Ecto neural progenitor cell (in vitro differentiated cells): ENCODE data around the gene ALKBH5.

Experiments used
- DNase-seq: peaks from one replicate; pipeline ENCODE4 v3.0.0-alpha.2; 2018; ENCODE audit warnings: low spot score

Gene ALKBH5

GRCh38 chr17:18224053-18224386, 40.4 kb downstream of the ALKBH5 start:
- DNase-seq = no peak

GRCh38 chr17:18224387-18225120, 40.9 kb downstream of the ALKBH5 start:
- DNase-seq = peak; percentile 96

DNA sequence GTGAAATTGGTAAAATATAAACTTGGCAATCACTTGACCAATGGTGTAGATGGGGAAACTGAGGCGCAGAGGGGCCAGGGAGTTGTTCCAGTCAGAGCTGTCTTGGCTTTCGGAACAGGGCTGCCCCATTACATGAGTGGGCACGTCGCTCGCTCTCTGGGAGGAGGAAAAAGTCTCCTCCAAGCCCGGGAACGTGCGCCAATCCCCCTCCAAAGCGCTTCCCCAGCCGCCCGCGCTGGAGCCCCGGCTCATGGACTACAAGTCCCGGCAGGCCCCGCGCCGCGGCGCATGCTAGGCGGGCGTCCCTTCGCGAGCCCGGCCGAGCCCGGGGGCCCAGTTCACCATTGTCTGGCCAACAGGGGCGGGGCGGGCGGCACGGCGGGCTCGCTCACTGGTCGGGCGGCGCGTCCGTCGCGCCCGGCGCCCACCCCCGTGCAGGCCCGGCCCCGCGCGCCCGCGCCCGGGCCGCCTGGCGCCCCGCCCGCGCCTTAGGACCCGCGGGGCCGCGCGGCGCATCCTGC, 41.6 kb downstream of the ALKBH5 start, which contains the start of gene LLGL1:
Gene LLGL1, plus strand, starts transcription at position 515 of the 521 bp plus-strand sequence. CDS start 48 bp downstream, outside the sequence.
- peak; percentile 100 for DNase-seq

- DNase-seq = no peak
Observed at GRCh38 chr17:18225642-18226283, 42.1 kb downstream of the ALKBH5 start.

DNA sequence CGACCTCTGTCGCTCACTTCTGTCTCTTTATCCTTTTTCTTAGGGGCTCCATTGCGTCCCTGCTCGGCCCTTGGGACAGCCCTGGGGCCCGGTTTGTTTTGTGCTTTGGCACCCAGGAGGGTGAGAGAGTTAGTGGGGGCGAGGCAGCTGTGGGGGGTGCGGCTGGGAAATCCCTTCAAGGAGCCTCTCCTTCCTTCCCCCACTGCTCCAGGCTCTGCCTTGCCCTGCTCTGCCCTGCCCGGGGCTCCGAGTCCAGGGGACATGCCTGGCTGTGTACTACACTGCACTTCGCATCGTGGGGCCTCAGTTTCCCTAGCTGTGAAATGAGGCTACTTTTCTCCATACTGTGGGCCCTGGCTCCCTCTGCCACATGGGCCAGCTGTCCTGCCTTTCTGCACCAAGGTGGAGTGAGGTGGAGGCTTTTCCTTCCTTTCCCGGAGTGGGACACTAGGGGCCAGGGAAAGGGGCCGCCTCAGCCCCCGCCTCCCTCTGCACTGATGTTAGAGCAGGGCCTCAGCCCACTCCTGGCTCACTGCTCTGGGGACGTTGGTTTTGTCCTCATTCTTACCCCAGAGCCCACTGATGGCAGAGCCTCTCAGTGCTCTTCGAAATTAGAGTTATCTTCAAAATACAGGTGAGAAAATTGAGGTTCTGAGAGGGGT, 42.8 kb downstream of the ALKBH5 start:
- no peak for DNase-seq

DNA sequence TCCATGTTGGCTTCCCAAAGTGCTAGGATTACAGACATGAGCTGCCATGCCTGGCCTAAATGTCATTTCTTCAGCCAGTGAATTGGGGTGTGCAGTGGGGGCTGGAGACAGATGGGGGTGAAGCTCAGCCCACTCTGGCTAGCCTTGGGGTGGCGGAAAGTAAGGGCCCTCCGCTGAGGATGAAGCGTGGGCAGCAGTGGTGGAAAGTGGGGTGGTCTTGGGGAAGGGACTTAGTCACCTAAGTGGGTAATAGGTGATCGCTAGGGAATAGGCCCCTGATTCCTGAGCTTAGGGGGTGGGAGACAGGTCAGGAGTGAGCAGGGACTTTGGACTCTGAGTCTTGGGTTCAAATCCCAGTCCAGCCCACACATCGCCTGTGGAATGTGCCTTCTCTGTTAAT, 44.0 kb downstream of the ALKBH5 start:
- no peak for DNase-seq

DNA sequence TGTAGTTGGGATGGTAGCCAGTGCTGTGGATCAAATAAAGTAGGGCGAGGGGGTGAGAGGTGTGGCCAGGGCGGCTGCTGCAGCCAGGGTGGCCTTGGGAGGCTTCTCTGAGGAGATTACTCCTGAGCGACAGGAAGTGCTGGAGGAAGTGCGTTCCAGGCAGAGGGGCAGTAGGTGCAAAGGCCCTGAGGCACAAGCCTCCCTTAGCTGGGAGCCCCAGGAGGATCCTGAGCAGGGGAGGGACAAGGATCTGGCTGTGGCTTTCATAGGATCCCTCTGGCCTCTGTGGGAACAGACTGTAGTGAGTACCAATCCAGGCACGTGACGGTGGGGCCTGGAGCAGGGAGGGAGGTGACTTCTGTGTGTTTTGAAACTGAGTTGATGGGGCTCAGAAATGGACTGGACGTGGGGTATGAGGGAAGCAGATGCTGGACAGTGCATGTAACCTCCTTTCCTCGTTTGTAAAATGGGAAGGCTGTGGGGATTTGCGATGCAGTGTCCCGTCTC, 44.6 kb downstream of the ALKBH5 start:
- DNase-seq = no peak

GRCh38 chr17:18229254-18229653, 45.6 kb downstream of the ALKBH5 start:
- DNase-seq = no peak

GRCh38 chr17:18229771-18230170, 46.1 kb downstream of the ALKBH5 start:
- DNase-seq = no peak

GRCh38 chr17:18230288-18231141, 46.9 kb downstream of the ALKBH5 start:
- no peak for DNase-seq

DNA sequence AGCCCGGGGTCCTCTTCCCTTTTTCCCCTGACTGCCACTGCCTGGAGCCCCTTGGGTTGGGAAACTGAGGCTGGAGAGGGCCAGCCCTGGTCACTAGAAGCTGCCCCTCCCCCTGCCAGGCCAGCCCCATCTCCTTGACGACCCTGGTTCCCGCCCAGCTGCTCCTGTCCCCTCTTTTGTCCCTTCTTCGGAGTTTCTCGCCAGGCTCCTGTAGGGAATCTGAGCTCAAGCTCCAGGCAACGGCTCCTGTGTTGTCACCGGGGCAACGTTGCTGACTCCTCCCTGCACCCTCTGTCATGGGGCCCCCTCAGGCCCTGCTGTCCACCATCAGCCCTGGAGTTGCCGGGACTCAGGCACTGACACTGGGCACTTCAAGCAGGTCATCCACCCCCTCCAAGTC, 47.5 kb downstream of the ALKBH5 start:
- DNase-seq = peak; percentile 89

DNA sequence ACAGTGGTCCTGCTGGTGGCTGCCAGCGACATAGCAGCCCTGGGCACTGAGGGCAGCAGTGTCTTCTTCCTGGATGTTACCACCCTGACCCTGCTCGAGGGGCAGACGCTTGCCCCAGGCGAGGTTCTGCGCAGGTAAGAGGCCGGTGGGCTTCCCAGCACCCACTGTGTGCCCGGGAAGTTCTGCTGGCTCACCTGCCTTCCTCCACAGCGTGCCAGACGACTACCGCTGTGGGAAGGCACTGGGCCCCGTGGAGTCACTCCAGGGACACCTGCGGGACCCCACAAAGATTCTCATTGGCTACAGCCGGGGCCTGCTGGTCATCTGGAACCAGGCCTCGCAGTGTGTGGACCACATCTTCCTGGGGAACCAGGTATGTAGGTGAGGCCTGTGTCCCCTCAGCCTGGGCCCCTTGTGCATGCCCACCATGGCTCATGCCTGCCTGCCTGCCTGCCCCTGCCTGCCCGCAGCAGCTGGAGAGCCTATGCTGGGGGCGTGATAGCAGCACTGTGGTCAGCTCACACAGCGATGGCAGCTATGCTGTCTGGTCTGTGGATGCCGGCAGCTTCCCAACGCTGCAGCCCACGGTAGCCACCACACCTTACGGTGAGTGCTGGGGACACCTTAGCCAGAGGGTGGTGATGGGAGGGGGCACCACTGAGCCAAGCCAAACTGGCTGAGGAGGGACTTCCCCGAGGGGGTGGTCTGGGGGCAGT, 50.3 kb downstream of the ALKBH5 start:
- DNase-seq = no peak

- DNase-seq = no peak
Observed at GRCh38 chr17:18234853-18235380, 51.3 kb downstream of the ALKBH5 start.

DNA sequence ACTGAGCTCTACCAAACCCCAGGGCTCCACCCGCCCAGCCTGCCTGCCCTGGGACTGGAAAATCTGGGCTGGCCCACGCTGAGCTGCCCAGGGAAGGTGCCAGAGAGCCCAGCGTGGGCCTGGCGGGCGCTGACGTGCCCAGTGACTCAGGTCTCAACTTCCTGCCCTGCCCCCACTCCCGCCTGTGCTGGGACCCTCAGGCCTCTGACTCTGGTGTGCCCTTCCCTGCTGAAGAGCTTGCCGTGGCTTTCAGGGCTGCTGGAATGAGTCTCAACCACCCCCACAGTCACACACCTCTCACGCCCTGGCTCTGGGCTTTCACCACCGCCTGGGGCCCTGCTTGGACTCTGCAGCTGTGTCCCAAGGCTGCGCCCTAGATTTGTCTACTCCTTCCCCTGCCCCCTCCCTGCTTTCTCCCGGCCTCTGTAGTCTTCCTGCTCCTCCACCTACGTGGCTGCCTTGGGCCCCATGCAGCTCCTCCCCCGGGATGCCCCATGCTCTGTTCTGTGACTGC, 52.2 kb downstream of the ALKBH5 start:
- no peak for DNase-seq

- DNase-seq = no peak
Observed at GRCh38 chr17:18236494-18236893, 52.9 kb downstream of the ALKBH5 start.

DNA sequence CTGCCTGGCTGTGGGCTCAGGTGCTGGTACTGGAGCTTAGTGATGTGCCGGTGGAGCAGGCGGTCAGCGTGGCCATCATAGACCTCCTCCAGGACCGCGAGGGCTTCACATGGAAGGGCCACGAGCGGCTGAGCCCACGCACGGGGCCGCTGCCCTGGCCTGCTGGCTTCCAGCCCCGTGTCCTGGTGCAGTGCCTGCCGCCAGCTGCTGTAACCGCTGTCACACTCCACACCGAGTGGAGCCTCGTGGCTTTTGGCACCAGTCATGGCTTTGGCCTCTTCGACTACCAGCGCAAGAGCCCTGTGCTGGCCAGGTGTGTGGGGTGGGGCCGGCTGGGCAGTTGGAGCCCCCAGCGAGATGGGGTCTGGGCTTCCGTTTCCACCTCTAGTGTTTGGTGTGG, 53.8 kb downstream of the ALKBH5 start:
- DNase-seq = no peak

- DNase-seq = no peak
Observed at GRCh38 chr17:18238299-18238698, 54.7 kb downstream of the ALKBH5 start.

- no peak for DNase-seq
Observed at GRCh38 chr17:18240449-18240848, 56.8 kb downstream of the ALKBH5 start.

- DNase-seq = no peak
Observed at GRCh38 chr17:18241229-18241871, 57.7 kb downstream of the ALKBH5 start.
